ENCODE measurements around the gene METTL1.
A peak's percentile ranks its signal among the peaks of the same experiment; 100 is the strongest.

METTL1 gene

GRCh38 chr12:57765003-57765697, 6.8 kb downstream of the METTL1 start:
- DNase-seq, result peak in 1 of 2 donors; percentile 67
- intact Hi-C loops (cut with DNase I; ENCODE audit: low total_unique reads), result no loop called here
- Histone ChIP-seq H3K9me3 (no peaks in the 10 kb centered on the region), H3K27me3 (peaks cover 0 to 52% of the 10 kb centered on the region in 2 donors), H3K27ac (no peak overlapping the region), H3K4me3 (peak overlapping the region; percentile 30 to 50), H3K36me3 (peaks cover 0 to 17% (median 12%) of the 10 kb centered on the region in 3 donors), H3K4me1 (peaks cover 0 to 31% (median 29%) of the 10 kb centered on the region in 4 donors)
- no peak for TF ChIP-seq CTCF (IDR thresholded peaks at IDR 0.05)

DNA sequence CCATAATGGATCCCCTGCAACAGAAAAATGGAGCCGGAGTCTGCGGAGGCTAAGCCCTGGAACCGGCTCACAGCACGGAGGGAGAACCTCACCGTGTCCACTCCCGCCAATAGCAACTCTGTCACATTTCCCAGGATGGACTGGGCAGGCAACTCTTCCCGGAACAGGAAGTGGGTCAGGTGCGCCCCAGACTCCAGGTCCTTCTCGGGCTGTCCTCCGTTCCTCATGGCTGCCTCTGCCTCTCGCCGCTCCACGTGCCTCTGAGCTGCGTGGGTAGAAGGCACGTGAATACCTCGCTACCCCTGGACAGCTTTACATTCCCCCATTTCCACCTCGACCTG, 7.3 kb downstream of the METTL1 start:
- DNase-seq, result peak in 1 of 2 donors; percentile 61
- H3K4me3 ChIP-seq, result peak overlapping the region; percentile 30 to 50
- intact Hi-C loops (cut with DNase I; ENCODE audit: low total_unique reads), result no loop called here

DNA sequence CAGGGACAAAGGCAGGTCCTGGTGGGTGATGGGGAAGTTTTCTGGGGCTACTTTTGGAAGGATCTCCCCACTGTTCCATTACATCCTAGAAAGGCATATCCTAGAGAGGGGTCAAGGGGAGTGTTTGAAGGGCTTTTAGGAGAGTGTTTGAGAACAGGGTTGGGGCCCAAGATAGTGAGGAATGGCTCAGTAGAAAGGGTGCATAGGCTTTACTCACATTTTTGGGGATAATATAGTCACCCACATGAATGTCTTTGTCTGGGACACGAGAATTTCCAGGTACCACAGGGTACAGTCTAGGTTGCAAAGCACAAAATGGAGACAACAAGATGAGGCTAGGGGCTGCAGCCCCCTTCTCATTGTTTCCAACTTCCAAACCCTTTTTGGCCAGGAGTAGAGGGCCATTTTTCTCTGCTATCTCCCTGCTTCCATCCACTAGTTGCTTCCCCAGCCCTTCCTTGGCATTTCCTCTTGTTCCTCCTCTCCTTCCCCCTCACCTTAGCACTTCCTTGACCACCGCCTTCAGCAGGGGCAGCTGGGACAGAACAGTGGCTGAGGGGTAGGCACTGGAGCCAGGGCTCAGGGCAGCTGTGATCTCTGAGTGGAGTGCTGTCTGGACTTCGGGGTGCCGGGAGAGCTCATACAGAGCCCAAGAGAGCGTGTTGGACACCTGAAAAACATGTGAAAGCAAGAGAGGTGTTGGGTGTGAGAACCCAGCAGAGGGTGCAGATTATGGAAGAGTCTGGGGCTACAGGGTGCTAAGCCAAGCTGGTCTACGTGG, 7.8 kb downstream of the METTL1 start:
- intact Hi-C loops (cut with DNase I; ENCODE audit: low total_unique reads), result no loop called here
- Histone ChIP-seq H3K4me3 (no peak overlapping the region), H3K36me3 (peaks cover 0 to 12% (median 8%) of the 10 kb centered on the region in 3 donors), H3K27ac (no peak overlapping the region), H3K9me3 (no peaks in the 10 kb centered on the region), H3K4me1 (peaks cover 0 to 31% (median 29%) of the 10 kb centered on the region in 4 donors), H3K27me3 (peaks cover 0 to 54% of the 10 kb centered on the region in 2 donors)
- peak in 1 of 2 donors; percentile 49 for DNase-seq
- no peak for TF ChIP-seq CTCF (IDR thresholded peaks at IDR 0.05)

More for the DNA sequence above, 7.3 kb downstream of the METTL1 start:
- peaks cover 0 to 54% of the 10 kb centered on the region in 2 donors for H3K27me3 ChIP-seq
- H3K36me3 ChIP-seq, result peaks cover 0 to 16% (median 11%) of the 10 kb centered on the region in 3 donors
- H3K9me3 ChIP-seq, result no peaks in the 10 kb centered on the region
- TF ChIP-seq CTCF (IDR thresholded peaks at IDR 0.05), result no peak
- peaks cover 0 to 31% (median 29%) of the 10 kb centered on the region in 4 donors for H3K4me1 ChIP-seq
- no peak overlapping the region for H3K27ac ChIP-seq

DNA sequence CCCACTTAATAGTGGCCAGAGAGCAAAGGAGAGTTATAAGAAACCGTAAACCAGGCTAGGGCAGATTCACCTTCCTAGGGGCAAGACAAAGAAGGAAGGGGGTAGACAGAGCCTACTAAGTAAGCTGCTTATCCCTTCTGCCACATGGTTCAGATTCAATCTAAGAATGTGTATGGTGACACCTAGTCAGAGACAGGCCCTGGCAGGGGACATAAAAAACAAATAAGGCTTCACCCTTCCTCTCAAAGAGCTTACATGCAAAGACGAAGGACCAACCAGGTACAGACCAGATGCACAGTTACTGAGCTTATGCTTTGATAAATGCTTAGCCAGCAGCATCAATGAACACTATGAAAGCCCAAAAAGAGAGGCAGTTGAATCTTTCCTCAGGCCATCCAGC, 9.4 kb downstream of the METTL1 start:
- no peak for DNase-seq
- Histone ChIP-seq H3K4me1 (peaks cover 0 to 31% (median 29%) of the 10 kb centered on the region in 4 donors), H3K36me3 (peaks cover 0 to 14% (median 12%) of the 10 kb centered on the region in 3 donors), H3K9me3 (no peaks in the 10 kb centered on the region), H3K27me3 (peaks cover 0 to 54% of the 10 kb centered on the region in 2 donors), H3K27ac (no peak overlapping the region), H3K4me3 (no peak overlapping the region)
- no peak for TF ChIP-seq CTCF (IDR thresholded peaks at IDR 0.05)
- intact Hi-C loops (cut with DNase I; ENCODE audit: low total_unique reads), result no loop called here

- no peak overlapping the region for H3K4me3 ChIP-seq
- H3K4me1 ChIP-seq, result peaks cover 0 to 22% (median 21%) of the 10 kb centered on the region in 4 donors
- peak in 1 of 2 donors; percentile 13 for DNase-seq
- H3K9me3 ChIP-seq, result no peaks in the 10 kb centered on the region
- H3K27me3 ChIP-seq, result peaks cover 0 to 54% of the 10 kb centered on the region in 2 donors
- no peak overlapping the region for H3K27ac ChIP-seq
- intact Hi-C loops (cut with DNase I; ENCODE audit: low total_unique reads), result no loop called here
- peaks cover 0 to 14% (median 12%) of the 10 kb centered on the region in 3 donors for H3K36me3 ChIP-seq
- no peak for TF ChIP-seq CTCF (IDR thresholded peaks at IDR 0.05)
These were observed 10.4 kb downstream of the METTL1 start for GRCh38 chr12:57761391-57761998.
